SK-N-SH treated with all-trans-retinoic acid at 6 μM for 48 hours (cell line): ENCODE measurements around the gene TMC6.

Experiments used
- ARNTL ChIP-seq: fragments of 450-650 bp; formaldehyde crosslinking; IDR thresholded peaks from 2 replicates; pipeline ENCODE4 v1.5.0; 2020; ENCODE audit warnings: low read depth, mild to moderate bottlenecking, moderate library complexity, borderline replicate concordance
- BACH2 ChIP-seq: fragments of 250-450 bp; sonication (Bioruptor Pico); IDR thresholded peaks from 2 replicates; pipeline ENCODE4 v1.9.0; 2021; ENCODE audit warnings: mild to moderate bottlenecking, borderline replicate concordance
- CREB5 ChIP-seq: fragments of 250-450 bp; sonication (Bioruptor Pico); IDR thresholded peaks from 2 replicates; pipeline ENCODE4 v1.5.1; 2020; ENCODE audit warnings: low read depth, mild to moderate bottlenecking, moderate library complexity
- ESRRG ChIP-seq: fragments of 250-450 bp; sonication (Bioruptor Pico); IDR thresholded peaks from 2 replicates; pipeline ENCODE4 v1.6.1; 2021; ENCODE audit warnings: mild to moderate bottlenecking
- GLIS3 ChIP-seq: fragments of 250-450 bp; sonication (Bioruptor Pico); IDR thresholded peaks from 2 replicates; pipeline ENCODE4 v1.5.0; 2020; ENCODE audit warnings: mild to moderate bottlenecking, moderate library complexity
- OSR1 ChIP-seq: fragments of 250-450 bp; sonication (Bioruptor Pico); IDR thresholded peaks from 2 replicates; pipeline ENCODE4 v1.8.0; 2022; ENCODE audit warnings: moderate library complexity, mild to moderate bottlenecking, inconsistent platforms
- PATZ1 ChIP-seq: fragments of 250-450 bp; sonication (Bioruptor Pico); IDR thresholded peaks from 2 replicates; pipeline ENCODE4 v1.8.0; 2020; ENCODE audit warnings: mild to moderate bottlenecking, moderate library complexity, borderline replicate concordance
- POU6F1 ChIP-seq: fragments of 250-450 bp; sonication (Bioruptor Pico); IDR thresholded peaks from 2 replicates; pipeline ENCODE4 v1.8.0; 2021; ENCODE audit warnings: low read depth, mild to moderate bottlenecking, moderate library complexity, borderline replicate concordance
- TCF4 ChIP-seq: fragments of 250-450 bp; sonication (Bioruptor Pico); IDR thresholded peaks from 2 replicates; pipeline ENCODE4 v1.8.0; 2021; ENCODE audit warnings: mild to moderate bottlenecking, moderate library complexity, borderline replicate concordance
- ZFP3 ChIP-seq: fragments of 250-450 bp; sonication (Bioruptor Pico); IDR thresholded peaks from 2 replicates; pipeline ENCODE4 v1.5.0; 2020; ENCODE audit warnings: mild to moderate bottlenecking, moderate library complexity
- ZNF8 ChIP-seq: fragments of 450-650 bp; formaldehyde crosslinking; IDR thresholded peaks from 2 replicates; pipeline ENCODE4 v1.5.0; 2020; ENCODE audit warnings: mild to moderate bottlenecking, moderate library complexity

- no peak for TF ChIP-seq BACH2 (CRISPR knock-in tag)
- TF ChIP-seq GLIS3 (CRISPR knock-in tag), result no peak
- no peak for TF ChIP-seq ESRRG (CRISPR knock-in tag)
- no peak for TF ChIP-seq ZFP3 (CRISPR knock-in tag)
- TF ChIP-seq CREB5 (CRISPR knock-in tag), result no peak
- TF ChIP-seq TCF4 (CRISPR knock-in tag), result no peak
- TF ChIP-seq POU6F1, result no peak
- TF ChIP-seq ZNF8 (CRISPR knock-in tag), result no peak
- TF ChIP-seq PATZ1 (CRISPR knock-in tag), result no peak
- no peak for TF ChIP-seq ARNTL (CRISPR knock-in tag)
- no peak for TF ChIP-seq OSR1 (CRISPR knock-in tag)
Measured at GRCh38 chr17:78137392-78138203, 9.0 kb upstream of the TMC6 start.
